ENCODE measurements around the gene PHLDB3. TPM values are rescaled to one million over a fixed set of nuclear protein-coding genes. Genes with fewer than 3 reads are reported as not detected.

PHLDB3 gene
- total and polyA plus RNA-seq, 2 of the 13 experiments (the other 11 are each of a cell fraction or from before 2014, with no cell fraction given): 11.3 to 14.5 TPM

GRCh38 chr19:43524922-43525835 lies 20.6 kb upstream of the PHLDB3 start (continued):
- TF ChIP-seq, protein P1, sequence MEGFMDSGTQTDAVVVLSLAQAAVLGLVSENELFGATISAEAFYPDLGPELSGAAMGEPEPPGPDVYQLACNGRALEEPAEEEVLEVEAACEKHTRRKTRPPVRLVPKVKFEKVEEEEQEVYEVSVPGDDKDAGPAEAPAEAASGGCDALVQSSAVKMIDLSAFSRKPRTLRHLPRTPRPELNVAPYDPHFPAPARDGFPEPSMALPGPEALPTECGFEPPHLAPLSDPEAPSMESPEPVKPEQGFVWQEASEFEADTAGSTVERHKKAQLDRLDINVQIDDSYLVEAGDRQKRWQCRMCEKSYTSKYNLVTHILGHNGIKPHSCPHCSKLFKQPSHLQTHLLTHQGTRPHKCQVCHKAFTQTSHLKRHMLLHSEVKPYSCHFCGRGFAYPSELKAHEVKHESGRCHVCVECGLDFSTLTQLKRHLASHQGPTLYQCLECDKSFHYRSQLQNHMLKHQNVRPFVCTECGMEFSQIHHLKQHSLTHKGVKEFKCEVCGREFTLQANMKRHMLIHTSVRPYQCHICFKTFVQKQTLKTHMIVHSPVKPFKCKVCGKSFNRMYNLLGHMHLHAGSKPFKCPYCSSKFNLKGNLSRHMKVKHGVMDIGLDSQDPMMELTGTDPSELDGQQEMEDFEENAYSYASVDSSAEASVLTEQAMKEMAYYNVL (CRISPR knock-in tag; IDR thresholded peaks at IDR 0.05; ENCODE audit: borderline replicate concordance): peak; percentile 61; the same call in 1 of the 2 replicates
- TF ChIP-seq ETV6 (CRISPR knock-in tag; conservative IDR thresholded peaks at IDR 0.05) (peak; percentile 96), FOXK1 (CRISPR knock-in tag; IDR thresholded peaks at IDR 0.05; ENCODE audit: borderline replicate concordance, low read depth) (peak; percentile 36; the same call in 1 of the 2 replicates), KLF6 (CRISPR knock-in tag; IDR thresholded peaks at IDR 0.05) (no peak), ISL2 (CRISPR knock-in tag; IDR thresholded peaks at IDR 0.05) (no peak), FOXJ3 (CRISPR knock-in tag; IDR thresholded peaks at IDR 0.05; ENCODE audit: borderline replicate concordance) (no peak), BCL3 (CRISPR knock-in tag; IDR thresholded peaks at IDR 0.05) (no peak), HMG20B (CRISPR knock-in tag; conservative IDR thresholded peaks at IDR 0.05) (no peak), ZBED4 (CRISPR knock-in tag; IDR thresholded peaks at IDR 0.05; ENCODE audit: borderline replicate concordance) (no peak; the same call in 1 of the 2 replicates), PPARG (CRISPR knock-in tag; conservative IDR thresholded peaks at IDR 0.05) (no peak), KDM4B (CRISPR knock-in tag; IDR thresholded peaks at IDR 0.05) (peak; percentile 22; the same call in 1 of the 2 replicates), ZNF761 (CRISPR knock-in tag; conservative IDR thresholded peaks at IDR 0.05) (no peak), GATA4 (IDR thresholded peaks at IDR 0.05; ENCODE audit: borderline replicate concordance, low read depth) (no peak)
- TF ChIP-seq, protein P2, sequence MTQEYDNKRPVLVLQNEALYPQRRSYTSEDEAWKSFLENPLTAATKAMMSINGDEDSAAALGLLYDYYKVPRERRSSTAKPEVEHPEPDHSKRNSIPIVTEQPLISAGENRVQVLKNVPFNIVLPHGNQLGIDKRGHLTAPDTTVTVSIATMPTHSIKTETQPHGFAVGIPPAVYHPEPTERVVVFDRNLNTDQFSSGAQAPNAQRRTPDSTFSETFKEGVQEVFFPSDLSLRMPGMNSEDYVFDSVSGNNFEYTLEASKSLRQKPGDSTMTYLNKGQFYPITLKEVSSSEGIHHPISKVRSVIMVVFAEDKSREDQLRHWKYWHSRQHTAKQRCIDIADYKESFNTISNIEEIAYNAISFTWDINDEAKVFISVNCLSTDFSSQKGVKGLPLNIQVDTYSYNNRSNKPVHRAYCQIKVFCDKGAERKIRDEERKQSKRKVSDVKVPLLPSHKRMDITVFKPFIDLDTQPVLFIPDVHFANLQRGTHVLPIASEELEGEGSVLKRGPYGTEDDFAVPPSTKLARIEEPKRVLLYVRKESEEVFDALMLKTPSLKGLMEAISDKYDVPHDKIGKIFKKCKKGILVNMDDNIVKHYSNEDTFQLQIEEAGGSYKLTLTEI (CRISPR knock-in tag; conservative IDR thresholded peaks at IDR 0.05): no peak
- TF ChIP-seq, protein P3, sequence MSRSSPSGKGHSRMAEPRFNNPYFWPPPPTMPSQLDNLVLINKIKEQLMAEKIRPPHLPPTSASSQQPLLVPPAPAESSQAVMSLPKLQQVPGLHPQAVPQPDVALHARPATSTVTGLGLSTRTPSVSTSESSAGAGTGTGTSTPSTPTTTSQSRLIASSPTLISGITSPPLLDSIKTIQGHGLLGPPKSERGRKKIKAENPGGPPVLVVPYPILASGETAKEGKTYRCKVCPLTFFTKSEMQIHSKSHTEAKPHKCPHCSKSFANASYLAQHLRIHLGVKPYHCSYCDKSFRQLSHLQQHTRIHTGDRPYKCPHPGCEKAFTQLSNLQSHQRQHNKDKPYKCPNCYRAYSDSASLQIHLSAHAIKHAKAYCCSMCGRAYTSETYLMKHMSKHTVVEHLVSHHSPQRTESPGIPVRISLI (CRISPR knock-in tag; IDR thresholded peaks at IDR 0.05; ENCODE audit: borderline replicate concordance): no peak
- TF ChIP-seq, protein P4, sequence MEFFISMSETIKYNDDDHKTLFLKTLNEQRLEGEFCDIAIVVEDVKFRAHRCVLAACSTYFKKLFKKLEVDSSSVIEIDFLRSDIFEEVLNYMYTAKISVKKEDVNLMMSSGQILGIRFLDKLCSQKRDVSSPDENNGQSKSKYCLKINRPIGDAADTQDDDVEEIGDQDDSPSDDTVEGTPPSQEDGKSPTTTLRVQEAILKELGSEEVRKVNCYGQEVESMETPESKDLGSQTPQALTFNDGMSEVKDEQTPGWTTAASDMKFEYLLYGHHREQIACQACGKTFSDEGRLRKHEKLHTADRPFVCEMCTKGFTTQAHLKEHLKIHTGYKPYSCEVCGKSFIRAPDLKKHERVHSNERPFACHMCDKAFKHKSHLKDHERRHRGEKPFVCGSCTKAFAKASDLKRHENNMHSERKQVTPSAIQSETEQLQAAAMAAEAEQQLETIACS (CRISPR knock-in tag; IDR thresholded peaks at IDR 0.05): no peak
